ENCODE measurements around the gene TNFRSF4.
"Not testable (repeated sequence)": the region's sequence is repeated elsewhere in the genome, so short reads cannot be mapped to it uniquely, and the experiment has no call there.

The TNFRSF4 gene

GRCh38 chr1:1176063-1176761, 37.7 kb downstream of the TNFRSF4 start:
- H3K4me3 ChIP-seq (ENCODE audit: control insufficient read depth in 1 of 7, extremely low read depth in 1 of 7, insufficient read depth in 4 of 7, low read depth in 2 of 7, low read length in 6 of 7); DNase-seq; H3K27ac ChIP-seq (ENCODE audit: insufficient read depth in 1 of 2, low read depth in 1 of 2, low read length in 2 of 2, poor library complexity in 1 of 2, severe bottlenecking in 2 of 2); H3K36me3 ChIP-seq (ENCODE audit: control insufficient read depth in 4 of 4, insufficient read depth in 4 of 4, low read length in 3 of 4); POLR2A ChIA-PET; H3K9me3 ChIP-seq (ENCODE audit: control extremely low read depth in 1 of 5, control insufficient read depth in 4 of 5, insufficient read depth in 2 of 5, low read depth in 1 of 5, low read length in 4 of 5): not testable (repeated sequence)
- peaks cover 0 to 23% (median 16%) of the 10 kb centered on the region in 4 experiments for H3K4me1 ChIP-seq (ENCODE audit: control extremely low read depth in 1 of 4, control insufficient read depth in 4 of 4, insufficient read depth in 4 of 4, low read length in 3 of 4)
- 81% methylated on average over 18 of the region's 22 CpGs for WGBS (ENCODE audit: insufficient coverage)
- peaks cover 0 to 42% (median 6%) of the 10 kb centered on the region in 5 experiments for H3K27me3 ChIP-seq (replicated peaks in 2 of 5; ENCODE audit: control insufficient read depth in 4 of 5, insufficient read depth in 5 of 5, low read length in 4 of 5)
- CTCF ChIA-PET: interaction anchor here (1.1 to 1.8 kb wide), 2 partner anchors 28 to 54 kb away, joined by 3 to 4 read pairs; no protein-coding TSS in a partner anchor

- no peak overlapping the region for H3K27ac ChIP-seq (ENCODE audit: insufficient read depth in 1 of 2, low read depth in 1 of 2, low read length in 2 of 2, poor library complexity in 1 of 2, severe bottlenecking in 2 of 2)
- H3K36me3 ChIP-seq (ENCODE audit: control insufficient read depth in 4 of 4, insufficient read depth in 4 of 4, low read length in 3 of 4): no peaks in the 10 kb centered on the region
- H3K27me3 ChIP-seq (replicated peaks in 2 of 5; ENCODE audit: control insufficient read depth in 4 of 5, insufficient read depth in 5 of 5, low read length in 4 of 5): peaks cover 0 to 48% (median 6%) of the 10 kb centered on the region in 5 experiments
- no peak overlapping the region for H3K4me3 ChIP-seq (ENCODE audit: control insufficient read depth in 1 of 7, extremely low read depth in 1 of 7, insufficient read depth in 4 of 7, low read depth in 2 of 7, low read length in 6 of 7)
- CTCF ChIA-PET: interaction anchor here (0.8 to 1.8 kb wide), 5 partner anchors 19 to 58 kb away, joined by 3 to 4 read pairs (median 3); no protein-coding TSS in a partner anchor
- peaks cover 0 to 31% (median 19%) of the 10 kb centered on the region in 4 experiments for H3K4me1 ChIP-seq (ENCODE audit: control extremely low read depth in 1 of 4, control insufficient read depth in 4 of 4, insufficient read depth in 4 of 4, low read length in 3 of 4)
- 94% methylated on average over 18 of the region's 29 CpGs for WGBS (ENCODE audit: insufficient coverage)
- H3K9me3 ChIP-seq (ENCODE audit: control extremely low read depth in 1 of 5, control insufficient read depth in 4 of 5, insufficient read depth in 2 of 5, low read depth in 1 of 5, low read length in 4 of 5): peaks cover 0 to 3% (median 0%) of the 10 kb centered on the region in 5 experiments
- no peak for DNase-seq
- POLR2A ChIA-PET: interaction anchor here (0.7 kb wide), 1 partner anchor 40 kb away, joined by 4 read pairs; no protein-coding TSS in a partner anchor
Observed at GRCh38 chr1:1175221-1176062, 38.5 kb downstream of the TNFRSF4 start.

GRCh38 chr1:1173793-1174415, 40.0 kb downstream of the TNFRSF4 start, which contains the start of gene TTLL10:
Gene TTLL10 (plus strand): TSS chr1:1173880. CDS start chr1:1179216, 5,336 bp downstream.
- Histone ChIP-seq H3K27ac (ENCODE audit: insufficient read depth in 1 of 2, low read depth in 1 of 2, low read length in 2 of 2, poor library complexity in 1 of 2, severe bottlenecking in 2 of 2) (no peak within 1 kb of the TSS), H3K36me3 (ENCODE audit: control insufficient read depth in 4 of 4, insufficient read depth in 4 of 4, low read length in 3 of 4) (no peaks in the 10 kb centered on the region), H3K9me3 (ENCODE audit: control extremely low read depth in 1 of 5, control insufficient read depth in 4 of 5, insufficient read depth in 2 of 5, low read depth in 1 of 5, low read length in 4 of 5) (peaks cover 0 to 3% (median 0%) of the 10 kb centered on the region in 5 experiments), H3K27me3 (replicated peaks in 2 of 5; ENCODE audit: control insufficient read depth in 4 of 5, insufficient read depth in 5 of 5, low read length in 4 of 5) (peaks cover 0 to 50% (median 6%) of the 10 kb centered on the region in 5 experiments), H3K4me1 (ENCODE audit: control extremely low read depth in 1 of 4, control insufficient read depth in 4 of 4, insufficient read depth in 4 of 4, low read length in 3 of 4) (peaks cover 0 to 45% (median 28%) of the 10 kb centered on the region in 4 experiments), H3K4me3 (ENCODE audit: control insufficient read depth in 1 of 7, extremely low read depth in 1 of 7, insufficient read depth in 4 of 7, low read depth in 2 of 7, low read length in 6 of 7) (peak within 1 kb of the TSS in 6 of 7 experiments; percentile 0 to 58 (median 32))
- CTCF ChIA-PET: interaction anchor here (1.0 to 1.6 kb wide), 5 partner anchors 20 to 57 kb away, joined by 3 to 12 read pairs (median 3); partner anchors contain the start of gene TNFRSF18
- 8% methylated on average over 30 of the region's 35 CpGs for WGBS (ENCODE audit: insufficient coverage)
- POLR2A ChIA-PET: interaction anchor here (1.2 to 1.9 kb wide), 3 partner anchors 9 to 110 kb away, joined by 4 to 7 read pairs (median 5); no protein-coding TSS in a partner anchor
- DNase-seq: peak; percentile 32 to 80 (median 74)

- no peak overlapping the region for H3K27ac ChIP-seq (ENCODE audit: insufficient read depth in 1 of 2, low read depth in 1 of 2, low read length in 2 of 2, poor library complexity in 1 of 2, severe bottlenecking in 2 of 2)
- no peak for DNase-seq
- H3K36me3 ChIP-seq (ENCODE audit: control insufficient read depth in 4 of 4, insufficient read depth in 4 of 4, low read length in 3 of 4): no peaks in the 10 kb centered on the region
- 51% methylated on average over 30 of the region's 32 CpGs for WGBS (ENCODE audit: insufficient coverage)
- peaks cover 0 to 52% (median 28%) of the 10 kb centered on the region in 4 experiments for H3K4me1 ChIP-seq (ENCODE audit: control extremely low read depth in 1 of 4, control insufficient read depth in 4 of 4, insufficient read depth in 4 of 4, low read length in 3 of 4)
- H3K4me3 ChIP-seq (ENCODE audit: control insufficient read depth in 1 of 7, extremely low read depth in 1 of 7, insufficient read depth in 4 of 7, low read depth in 2 of 7, low read length in 6 of 7): peak overlapping the region in 4 of 7 experiments; percentile 0 to 58 (median 48)
- ChIA-PET POLR2A (interaction anchor here (1.2 to 1.9 kb wide), 3 partner anchors 10 to 109 kb away, joined by 4 to 7 read pairs (median 5); no protein-coding TSS in a partner anchor), CTCF (interaction anchor here (1.0 to 1.6 kb wide), 3 partner anchors 19 to 51 kb away, joined by 3 to 12 read pairs (median 6); partner anchors contain the start of gene TNFRSF18)
- H3K27me3 ChIP-seq (replicated peaks in 2 of 5; ENCODE audit: control insufficient read depth in 4 of 5, insufficient read depth in 5 of 5, low read length in 4 of 5): peaks cover 0 to 50% (median 6%) of the 10 kb centered on the region in 5 experiments
- peaks cover 0 to 3% (median 0%) of the 10 kb centered on the region in 5 experiments for H3K9me3 ChIP-seq (ENCODE audit: control extremely low read depth in 1 of 5, control insufficient read depth in 4 of 5, insufficient read depth in 2 of 5, low read depth in 1 of 5, low read length in 4 of 5)
Observed at GRCh38 chr1:1173061-1173792, 40.7 kb downstream of the TNFRSF4 start.

GRCh38 chr1:1171546-1172340, 42.2 kb downstream of the TNFRSF4 start:
- no peak overlapping the region for H3K27ac ChIP-seq (ENCODE audit: insufficient read depth in 1 of 2, low read depth in 1 of 2, low read length in 2 of 2, poor library complexity in 1 of 2, severe bottlenecking in 2 of 2)
- ChIA-PET CTCF (interaction anchor here (1.0 kb wide), 1 partner anchor 26 kb away, joined by 3 read pairs; no protein-coding TSS in a partner anchor), POLR2A (no interaction called here)
- H3K9me3 ChIP-seq (ENCODE audit: control extremely low read depth in 1 of 5, control insufficient read depth in 4 of 5, insufficient read depth in 2 of 5, low read depth in 1 of 5, low read length in 4 of 5): peaks cover 0 to 3% (median 0%) of the 10 kb centered on the region in 5 experiments
- DNase-seq: no peak
- 91% methylated on average over 33 of the region's 33 CpGs for WGBS (ENCODE audit: insufficient coverage)
- H3K4me3 ChIP-seq (ENCODE audit: control insufficient read depth in 1 of 7, extremely low read depth in 1 of 7, insufficient read depth in 4 of 7, low read depth in 2 of 7, low read length in 6 of 7): no peak overlapping the region
- H3K27me3 ChIP-seq (replicated peaks in 2 of 5; ENCODE audit: control insufficient read depth in 4 of 5, insufficient read depth in 5 of 5, low read length in 4 of 5): peaks cover 0 to 44% (median 4%) of the 10 kb centered on the region in 5 experiments
- no peaks in the 10 kb centered on the region for H3K36me3 ChIP-seq (ENCODE audit: control insufficient read depth in 4 of 4, insufficient read depth in 4 of 4, low read length in 3 of 4)
- H3K4me1 ChIP-seq (ENCODE audit: control extremely low read depth in 1 of 4, control insufficient read depth in 4 of 4, insufficient read depth in 4 of 4, low read length in 3 of 4): peaks cover 0 to 56% (median 29%) of the 10 kb centered on the region in 4 experiments
